NCI-H2196 treated with DMSO at 0.1 percent for 48 hours (cell line): Measurements from ENCODE around the gene NR2F1-AS1.

Experiments used
- DNase-seq: peaks from one replicate; lab custom pipeline; 2025; ENCODE audit not compliant: unreplicated experiment; lab: John Stamatoyannopoulos, UW

NR2F1-AS1 gene

DNA sequence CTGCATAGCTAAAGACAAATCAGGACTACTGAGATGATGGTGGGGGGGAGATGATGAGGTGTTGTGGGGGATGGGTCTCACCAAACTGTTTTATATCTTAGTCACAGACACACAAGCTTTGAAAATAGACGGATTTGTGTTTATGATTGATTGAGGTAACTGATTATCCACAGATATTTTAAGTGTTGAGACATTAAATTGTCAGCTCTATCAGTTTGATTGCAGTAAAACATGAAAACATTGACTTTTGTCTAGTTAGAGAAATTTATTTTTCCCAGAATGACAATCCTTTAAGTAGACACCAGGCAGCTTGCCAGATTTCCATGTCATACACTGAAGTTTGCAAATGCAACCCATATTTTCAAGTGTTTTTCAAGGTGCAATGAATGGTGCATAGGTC lies 149.8 kb downstream of the NR2F1-AS1 start:
- DNase-seq = no peak

DNA sequence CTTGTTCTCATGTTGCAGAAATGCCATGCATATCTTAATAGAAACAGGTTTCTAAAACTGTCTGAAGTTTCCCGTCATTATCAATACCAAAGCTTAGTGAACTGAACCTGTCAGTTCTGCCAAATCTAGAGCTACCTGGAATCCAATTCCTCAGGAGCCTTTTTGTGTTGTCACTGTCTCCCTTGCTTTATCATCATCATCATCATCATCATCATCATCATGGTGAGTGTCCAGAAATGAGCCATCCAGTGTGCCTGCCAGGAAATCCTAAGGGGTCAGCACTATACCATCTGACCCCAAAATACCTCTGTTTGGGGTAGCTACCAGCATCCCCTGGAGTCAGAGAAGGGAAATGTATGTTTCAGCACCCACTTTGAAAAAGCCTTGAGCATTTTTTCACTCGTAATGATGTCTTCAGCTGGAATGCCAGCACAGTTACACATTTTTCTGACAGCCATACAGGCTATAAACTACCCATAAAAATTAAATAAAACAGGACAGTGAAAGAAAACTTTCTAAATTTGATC lies 150.3 kb downstream of the NR2F1-AS1 start:
- no peak for DNase-seq

DNA sequence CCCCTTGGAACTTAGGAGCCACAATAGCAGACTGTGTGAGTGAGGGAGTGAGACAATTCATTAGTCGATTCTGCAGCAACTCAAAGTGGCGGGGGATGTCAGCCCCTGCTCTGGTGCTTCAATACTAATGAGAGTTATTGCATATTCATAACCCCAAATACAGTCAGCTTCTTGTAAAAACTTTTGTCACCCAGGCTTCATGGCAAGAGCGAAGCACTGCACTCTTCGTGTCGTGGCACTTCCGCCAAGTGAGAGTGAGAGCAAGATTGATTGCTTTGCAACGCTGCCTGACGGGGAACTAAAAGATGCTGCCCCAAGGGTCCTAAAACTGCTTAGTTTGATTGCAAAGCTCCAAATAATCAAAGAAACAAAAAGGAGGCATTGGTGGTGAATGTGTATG lies 150.9 kb downstream of the NR2F1-AS1 start:
- DNase-seq = no peak

DNA sequence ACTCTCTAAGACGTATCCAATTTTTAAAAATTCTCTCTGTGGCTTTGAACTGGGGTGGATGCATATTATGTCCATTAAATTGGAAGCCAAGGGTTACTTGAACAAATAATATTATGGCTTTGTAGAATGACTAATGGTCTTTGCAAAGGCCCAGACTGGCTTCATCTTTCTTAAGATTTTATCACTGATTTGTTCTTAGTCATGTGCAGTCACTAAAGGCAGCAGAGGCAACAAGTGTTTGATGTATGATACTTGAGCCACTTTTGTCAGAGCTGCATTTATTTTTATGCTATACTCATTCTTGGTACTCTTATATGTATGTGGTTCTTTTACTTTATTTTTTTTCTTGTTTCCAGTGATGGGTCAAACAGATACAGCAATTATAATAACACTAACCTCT lies 152.2 kb downstream of the NR2F1-AS1 start:
- DNase-seq = no peak

DNA sequence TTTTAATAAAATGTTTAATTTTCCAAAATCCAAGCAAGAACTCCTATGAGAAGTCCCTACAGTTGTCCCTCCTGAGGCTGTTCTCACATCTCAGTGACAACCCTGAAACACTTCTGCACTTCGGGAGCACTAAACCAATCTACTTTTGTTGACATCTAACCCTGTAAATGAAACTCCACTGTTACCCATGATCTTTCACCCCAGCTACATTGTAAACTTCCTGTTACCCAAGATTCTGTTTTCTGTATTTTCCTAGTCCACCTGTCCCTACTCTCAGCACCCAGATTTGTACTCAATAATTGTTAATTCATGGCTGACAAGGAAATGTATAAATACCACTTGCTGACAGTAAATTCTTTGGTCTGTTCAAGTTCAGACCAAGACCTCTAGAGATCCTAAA lies 153.7 kb downstream of the NR2F1-AS1 start:
- DNase-seq = no peak

DNA sequence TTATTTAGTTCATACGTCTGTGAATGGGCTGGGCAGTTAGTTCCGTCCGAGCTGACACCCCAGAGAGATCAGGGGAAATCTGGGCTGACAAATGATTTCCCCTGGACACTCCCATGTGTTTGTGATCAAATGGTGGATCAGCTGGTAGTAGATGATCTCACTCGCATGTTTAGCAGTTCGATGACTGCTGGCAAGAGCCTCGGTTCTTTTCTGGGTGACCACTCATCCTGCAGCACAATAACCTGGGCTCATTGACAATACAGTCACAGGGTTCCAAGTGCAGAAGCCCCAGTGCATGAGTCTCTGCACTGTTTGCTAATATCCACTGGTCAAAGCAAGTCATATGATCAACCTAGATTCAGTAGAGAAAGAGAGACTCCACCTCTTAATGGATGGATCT lies 155.9 kb downstream of the NR2F1-AS1 start:
- no peak for DNase-seq

DNA sequence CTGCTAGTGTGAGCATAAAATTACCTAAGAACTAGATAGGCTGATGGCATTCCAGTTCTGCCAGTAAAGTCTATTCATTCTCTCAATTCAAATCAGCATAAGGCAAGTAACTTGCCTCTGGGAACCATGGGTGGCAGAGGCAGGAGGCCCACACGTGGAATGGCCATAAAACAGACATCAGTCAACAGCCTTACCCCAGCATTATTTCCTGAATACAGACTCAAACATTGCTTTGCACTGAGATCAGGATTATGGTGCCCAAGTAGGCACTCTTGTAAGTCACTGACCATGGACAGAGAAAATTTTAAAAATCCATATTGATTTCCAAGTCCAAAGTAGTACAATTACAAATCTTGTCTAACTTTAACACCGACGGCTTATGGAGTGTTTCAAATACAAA lies 157.7 kb downstream of the NR2F1-AS1 start:
- no peak for DNase-seq

DNA sequence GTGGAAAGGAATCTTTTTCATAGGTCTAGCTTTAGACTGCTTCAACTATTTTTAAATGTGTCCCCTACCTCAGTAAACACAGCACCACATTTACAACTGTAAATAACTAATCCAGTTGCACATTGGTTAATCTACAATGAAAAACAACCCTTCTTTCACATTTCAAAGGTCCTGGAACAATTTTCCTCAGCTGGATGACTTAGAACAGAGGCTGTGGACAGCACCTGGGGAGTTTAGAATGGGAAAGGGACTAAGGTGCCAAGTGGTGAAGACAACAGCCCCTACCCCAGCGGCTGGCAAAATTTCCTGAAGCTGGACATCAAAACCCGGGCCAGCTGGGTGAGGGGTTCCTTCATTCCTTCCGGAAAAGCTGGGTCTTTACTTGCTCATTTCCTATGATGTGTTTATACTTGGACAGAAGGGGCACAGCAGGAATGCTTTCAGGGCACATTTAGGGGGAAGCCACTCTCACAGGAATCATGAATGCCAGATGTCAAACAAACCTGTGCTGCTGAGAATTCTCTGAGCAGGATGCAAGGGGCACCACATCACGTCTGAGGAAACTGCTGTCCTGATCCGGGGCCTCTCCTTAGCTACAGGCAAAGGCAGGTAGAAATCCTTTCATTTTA lies 158.3 kb downstream of the NR2F1-AS1 start:
- no peak for DNase-seq

DNA sequence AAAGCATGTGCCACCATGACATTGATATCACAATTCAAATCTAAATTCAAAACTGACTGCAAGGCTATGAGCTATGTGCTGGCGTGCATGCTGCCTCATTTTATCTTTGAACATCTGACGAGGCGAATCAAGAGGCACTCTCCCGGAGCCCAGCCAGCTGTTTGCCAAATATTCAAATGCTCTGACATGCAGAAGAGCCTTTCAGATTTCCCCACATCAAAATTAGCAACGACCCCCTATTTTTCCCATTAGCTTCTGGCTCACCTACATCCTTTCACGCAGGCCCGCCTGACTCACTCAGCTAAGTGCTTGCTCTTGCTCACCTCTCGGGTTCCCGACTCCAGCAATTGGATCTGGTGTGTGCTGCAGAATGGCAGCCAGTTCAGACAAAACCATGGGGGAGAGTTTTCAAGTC lies 159.0 kb downstream of the NR2F1-AS1 start:
- DNase-seq = no peak

DNA sequence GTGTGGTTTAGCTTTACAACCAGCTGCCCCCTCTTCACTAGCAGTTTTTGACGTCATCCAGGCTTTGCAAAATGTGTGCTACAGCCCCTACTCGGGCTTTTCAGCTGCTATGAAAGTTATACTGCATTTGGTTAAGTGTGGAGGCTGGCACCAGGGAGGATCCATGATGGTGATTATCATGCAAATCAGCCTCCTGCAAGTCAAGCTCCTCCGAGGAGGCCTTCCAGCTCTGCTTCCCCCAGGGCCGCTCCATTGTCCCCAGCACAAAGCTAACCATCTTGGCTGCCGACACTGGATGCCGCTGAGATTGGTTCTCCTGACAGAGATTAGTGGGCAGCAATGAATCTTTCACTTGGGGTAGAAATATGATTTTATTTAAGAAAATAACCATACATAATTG lies 159.6 kb downstream of the NR2F1-AS1 start:
- no peak for DNase-seq

DNA sequence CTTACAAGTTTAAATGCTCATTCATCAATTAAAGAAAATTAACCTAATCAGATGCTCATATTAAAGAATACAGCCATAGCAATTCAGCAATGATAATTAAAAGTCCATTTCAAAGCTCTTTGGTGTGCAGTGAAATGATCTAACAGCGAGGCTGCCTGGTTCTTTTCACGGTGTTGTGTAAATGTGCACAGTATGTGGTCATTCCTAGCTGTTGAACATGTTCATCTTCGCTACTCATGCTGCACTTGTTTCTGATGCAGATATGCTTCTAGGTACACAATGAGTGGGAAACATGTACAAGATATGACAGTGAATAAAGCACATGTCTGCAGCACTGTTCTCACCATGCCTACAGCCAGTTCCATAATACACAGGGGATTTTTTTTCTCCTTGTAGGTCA lies 163.5 kb downstream of the NR2F1-AS1 start:
- DNase-seq = no peak

DNA sequence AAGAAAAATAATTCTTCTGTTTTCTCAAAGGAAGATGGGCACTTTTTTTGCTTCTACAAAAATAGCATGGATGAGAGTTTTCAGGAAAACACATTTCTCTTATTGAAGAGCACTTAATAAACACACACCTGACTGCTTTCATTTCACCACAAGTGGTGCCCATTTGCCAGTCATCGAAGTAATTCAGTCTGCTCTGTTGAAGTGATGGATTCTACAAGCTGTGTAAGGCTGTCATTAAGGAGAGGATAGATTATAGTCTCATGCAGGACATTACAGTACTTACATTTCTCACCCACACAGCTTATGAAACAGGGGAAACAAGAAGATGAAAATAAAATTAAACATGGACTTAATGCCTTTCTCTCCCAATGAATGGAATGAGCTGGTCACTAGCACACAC lies 165.2 kb downstream of the NR2F1-AS1 start:
- DNase-seq = no peak

DNA sequence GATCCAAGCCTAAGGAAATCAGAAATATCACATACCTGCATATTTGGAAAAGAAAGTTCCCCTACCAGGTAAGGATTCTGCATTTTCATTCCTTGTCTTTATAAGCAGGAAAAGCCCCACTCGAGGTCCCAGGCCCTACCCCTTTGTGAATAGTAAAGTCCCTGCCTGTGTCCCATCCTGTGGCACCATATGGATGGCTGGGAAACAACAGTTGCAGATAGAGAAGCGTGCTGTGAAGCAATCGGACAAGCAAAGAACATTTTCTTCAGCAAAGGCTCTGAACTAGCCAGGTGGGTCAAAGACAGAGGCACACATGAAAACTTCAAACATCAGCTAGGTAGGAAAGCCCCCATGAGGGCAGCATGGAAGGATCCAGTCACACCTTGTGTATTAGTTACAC lies 169.3 kb downstream of the NR2F1-AS1 start:
- no peak for DNase-seq

DNA sequence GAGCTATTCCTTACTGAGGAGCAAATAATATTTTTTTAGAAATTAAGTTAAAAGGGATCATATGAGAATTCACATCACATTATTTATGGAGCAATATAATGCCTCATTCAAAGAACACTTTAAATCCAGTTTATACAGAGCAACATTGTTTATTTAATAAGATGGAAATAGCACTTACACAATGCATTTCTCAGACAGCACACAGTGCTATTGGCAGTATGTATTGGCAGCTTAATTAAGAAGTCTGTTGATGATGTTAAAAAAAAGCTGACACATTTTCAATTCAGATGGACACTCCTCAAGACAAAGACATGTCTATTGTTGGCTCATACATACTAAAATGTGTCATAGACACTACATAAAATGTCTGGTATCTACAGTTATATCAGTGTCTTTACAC lies 171.3 kb downstream of the NR2F1-AS1 start:
- no peak for DNase-seq

DNA sequence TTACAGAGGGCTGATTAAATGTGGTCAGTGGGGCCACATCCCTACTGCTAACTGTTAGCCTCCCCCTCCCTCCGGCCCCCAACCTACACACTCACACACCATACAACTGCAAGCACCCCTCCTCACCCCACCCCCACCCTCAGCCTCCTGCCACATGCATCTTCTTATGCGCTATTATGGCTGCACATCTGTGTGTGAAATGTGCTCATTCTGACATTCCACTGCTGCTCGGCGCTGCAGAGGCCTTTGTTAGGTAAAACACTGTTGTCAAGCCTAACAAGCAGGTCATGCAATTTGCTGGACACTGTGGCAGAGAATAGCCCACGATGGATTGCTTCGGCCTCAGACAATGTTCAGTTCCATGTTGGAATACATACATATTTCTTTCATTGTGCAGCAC lies 173.6 kb downstream of the NR2F1-AS1 start:
- no peak for DNase-seq

DNA sequence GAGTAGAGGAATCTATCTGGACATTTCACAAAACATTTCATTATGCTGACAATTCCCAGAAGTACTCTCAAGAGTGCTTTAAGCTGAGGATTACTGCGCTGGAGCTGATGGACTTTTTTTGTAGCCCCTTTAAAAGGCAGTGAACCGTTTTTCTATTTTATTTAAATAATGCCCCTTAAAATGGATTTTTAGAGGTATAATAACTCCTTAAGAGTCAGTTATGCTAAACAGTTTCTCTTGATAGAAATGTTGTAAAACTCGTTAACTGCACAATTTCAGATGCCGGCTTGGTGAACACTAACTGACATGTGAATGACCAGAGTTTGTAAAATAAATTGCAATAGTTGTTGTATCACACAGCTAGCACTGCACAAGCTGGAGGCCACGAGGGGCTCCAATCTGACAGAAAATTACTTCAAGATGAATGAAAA lies 174.0 kb downstream of the NR2F1-AS1 start:
- DNase-seq = no peak

DNA sequence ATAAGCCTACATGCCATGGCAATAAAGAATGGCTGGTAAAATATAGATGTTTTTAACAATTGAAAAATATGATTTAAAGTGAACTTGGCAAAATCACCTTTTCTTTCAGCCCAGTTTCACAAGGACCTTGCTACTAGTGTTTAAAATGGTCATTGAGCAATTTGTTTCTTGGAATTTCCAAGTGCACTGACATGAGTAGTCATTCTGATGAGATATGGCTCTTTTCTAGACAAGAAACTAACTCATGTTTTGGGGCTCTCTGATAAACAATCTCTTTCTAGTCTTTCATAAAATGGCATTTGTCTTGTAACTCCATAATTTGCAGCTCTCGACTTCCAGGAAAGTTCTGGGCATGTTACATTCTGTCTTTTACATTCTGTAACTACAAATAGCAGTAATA lies 176.8 kb downstream of the NR2F1-AS1 start:
- DNase-seq = no peak

DNA sequence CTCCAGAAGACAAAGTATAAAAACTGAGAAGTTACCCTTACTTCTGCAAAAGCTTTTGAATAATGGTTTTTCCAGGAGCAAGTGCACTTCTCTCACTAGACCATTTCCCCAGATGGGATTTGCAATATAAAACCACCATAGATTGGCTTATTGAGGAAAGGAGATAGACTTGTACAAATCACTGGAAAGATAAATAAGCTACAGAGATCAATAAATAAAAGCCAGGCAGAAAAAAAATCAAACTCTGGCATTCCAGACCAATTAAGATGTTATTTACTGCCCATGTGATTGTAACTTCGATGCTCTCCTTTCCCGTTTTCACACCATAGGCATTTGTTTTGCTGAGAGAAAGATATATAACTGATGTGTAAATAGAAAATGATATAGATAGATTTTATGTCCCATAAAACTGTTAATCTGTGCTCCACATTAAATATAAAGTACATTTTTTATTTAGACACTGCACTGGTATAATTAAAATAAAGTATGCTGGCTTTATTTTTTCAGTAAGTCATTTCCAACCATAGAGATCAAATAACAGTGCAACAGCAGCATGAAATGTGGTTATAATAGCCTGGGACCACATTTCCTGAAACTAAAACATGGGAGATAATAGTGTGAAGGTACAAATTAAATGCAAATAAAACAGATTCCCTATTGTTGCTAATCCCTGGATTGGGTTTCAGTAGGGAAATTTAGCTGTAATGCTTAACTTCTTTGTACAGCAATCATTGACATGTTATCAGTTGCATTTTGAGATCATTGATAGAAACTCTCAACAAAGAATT lies 177.7 kb downstream of the NR2F1-AS1 start:
- DNase-seq = no peak

DNA sequence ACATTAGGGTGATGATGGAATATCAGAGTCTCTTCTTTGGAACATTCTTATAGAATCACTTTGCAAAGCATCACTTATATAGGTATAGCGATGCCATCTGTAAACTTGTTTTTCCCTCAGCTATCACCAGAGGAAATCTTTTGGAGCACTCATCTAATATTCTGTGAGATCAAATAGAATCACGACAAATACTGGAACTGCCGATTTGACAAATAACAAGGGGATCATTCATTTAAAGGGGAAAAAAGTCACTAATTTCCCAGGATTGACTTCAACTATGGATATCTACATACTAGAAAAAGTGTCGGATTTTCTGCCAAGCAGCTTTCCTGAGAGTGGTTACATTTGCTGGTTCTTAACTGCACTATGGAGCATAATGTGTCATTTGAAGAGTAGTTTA lies 178.6 kb downstream of the NR2F1-AS1 start:
- no peak for DNase-seq

DNA sequence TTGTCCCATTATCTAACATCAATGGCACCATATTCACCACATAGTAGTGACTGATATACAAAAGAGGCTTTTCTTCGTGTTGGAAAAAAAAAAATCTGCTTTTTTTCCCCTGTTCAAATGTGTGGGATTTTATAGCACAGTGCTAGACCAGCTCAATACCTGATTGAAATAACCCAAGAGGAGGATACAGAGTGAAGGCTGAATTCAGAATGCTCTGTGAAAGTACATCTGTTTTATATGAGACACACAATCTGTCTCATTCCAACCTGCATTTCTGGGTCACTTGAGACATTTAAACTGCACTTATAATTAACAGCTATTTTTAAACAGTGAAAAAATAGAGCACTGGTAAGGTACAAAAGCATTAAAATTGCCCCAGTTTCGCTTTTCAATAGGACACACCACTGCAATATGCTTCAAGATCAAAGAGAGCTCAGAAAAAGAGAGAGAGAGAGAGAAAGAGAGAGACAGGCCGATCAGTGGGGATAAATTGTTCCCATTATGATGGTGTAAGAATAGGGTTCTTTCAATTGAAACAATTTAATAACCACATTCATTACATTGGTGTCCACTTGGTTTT lies 179.3 kb downstream of the NR2F1-AS1 start:
- no peak for DNase-seq

DNA sequence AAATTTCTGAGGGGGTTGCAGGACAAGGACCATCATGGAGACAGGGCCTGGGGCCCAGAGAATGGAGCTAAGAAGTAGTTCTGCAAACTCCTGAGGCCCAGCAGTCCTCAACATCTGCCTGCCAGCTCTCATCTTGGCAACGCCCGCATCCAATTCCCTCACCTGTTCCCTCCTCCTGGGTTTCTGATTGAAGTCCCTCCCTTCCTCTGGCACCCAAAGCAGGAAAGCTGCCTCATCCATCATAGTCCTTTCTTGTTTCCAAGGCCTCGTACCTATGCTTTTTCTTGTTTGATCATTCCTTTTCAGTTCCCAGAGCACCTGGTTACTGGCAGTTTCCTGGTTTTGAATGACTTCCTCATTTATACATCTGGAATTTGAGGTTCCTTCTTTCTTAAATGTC lies 181.3 kb downstream of the NR2F1-AS1 start:
- DNase-seq = no peak

DNA sequence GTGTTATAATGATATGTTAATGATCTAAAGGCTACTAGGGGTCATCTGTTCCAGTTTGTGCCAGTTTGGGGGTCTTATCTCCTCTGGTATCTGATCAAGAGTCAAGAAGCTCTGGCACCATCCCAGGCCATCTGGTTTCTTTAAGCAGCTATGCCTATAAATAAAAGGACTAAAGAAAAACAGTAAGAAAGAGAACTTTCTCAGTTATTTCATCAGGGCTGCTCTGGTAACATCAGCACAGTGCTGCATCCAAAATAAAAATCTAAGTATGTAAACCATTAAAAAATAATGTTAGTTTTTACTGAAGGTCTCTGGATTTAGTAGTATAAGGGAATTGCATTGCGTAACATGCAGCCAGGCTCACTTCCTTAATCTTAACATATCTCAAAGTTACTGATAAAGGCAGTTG lies 185.0 kb downstream of the NR2F1-AS1 start:
- no peak for DNase-seq
